Measurements from ENCODE around the gene HSPE1. TPM values are rescaled to one million over a fixed set of nuclear protein-coding genes. Genes with fewer than 3 reads are reported as not detected.

Gene HSPE1
- 30.3 and 127 TPM in 2 replicates for total RNA-seq

GRCh38 chr2:197499594-197500502, at the start of gene HSPE1, which contains the start of gene HSPD1:
Gene HSPE1 (plus strand): TSS chr2:197500379. CDS start chr2:197500437, 58 bp downstream.
Gene HSPD1 (minus strand): TSS chr2:197499840. CDS start chr2:197498848, 992 bp downstream.

GRCh38 chr2:197453123-197453913, 46.9 kb upstream of the HSPE1 start, which contains the start of gene COQ10B:
Gene COQ10B (plus strand): TSS chr2:197453552. CDS start chr2:197453561, 9 bp downstream.

GRCh38 chr2:197515739-197516392, 15.7 kb downstream of the HSPE1 start, which contains the start of gene MOB4:
Gene MOB4 (plus strand): TSS chr2:197516066. CDS start chr2:197516087, 21 bp downstream.

Other genes starting within 250 kb of the HSPE1 start
- gene ANKRD44, start 189.6 kb upstream of the HSPE1 start, total RNA-seq: 2.9 and 6.5 TPM in 2 replicates
- gene SF3B1, start 65.4 kb upstream of the HSPE1 start, total RNA-seq: 86.5 and 91.9 TPM in 2 replicates
- 12.3 and 14.7 TPM in 2 replicates for gene COQ10B, start 46.8 kb upstream of the HSPE1 start, total RNA-seq
- 92.3 and 241 TPM in 2 replicates for gene HSPD1, start 539 bp upstream of the HSPE1 start, total RNA-seq
- gene MOB4, start 15.7 kb downstream of the HSPE1 start, total RNA-seq: 14.6 and 19.7 TPM in 2 replicates
- gene RFTN2, start 175.2 kb downstream of the HSPE1 start, total RNA-seq: 0.16 and 1.0 TPM in 2 replicates
- 7.1 and 7.5 TPM in 2 replicates for gene MARS2, start 205.0 kb downstream of the HSPE1 start, total RNA-seq

All from mesangial cell (primary cell).